GM12892 (cell line): ENCODE data around the gene KCNQ1OT1.

Source experiments
- POLR2AphosphoS5 ChIP-seq: IDR thresholded peaks from 2 replicates; pipeline ENCODE4 v1.6.1; 2011; ENCODE audit warnings: low read depth, low read length, control low read depth
- TAF1 ChIP-seq: IDR thresholded peaks from 2 replicates; pipeline ENCODE4 v1.6.1; 2011; ENCODE audit warnings: low read depth, mild to moderate bottlenecking, control low read depth, low read length, borderline replicate concordance

DNA sequence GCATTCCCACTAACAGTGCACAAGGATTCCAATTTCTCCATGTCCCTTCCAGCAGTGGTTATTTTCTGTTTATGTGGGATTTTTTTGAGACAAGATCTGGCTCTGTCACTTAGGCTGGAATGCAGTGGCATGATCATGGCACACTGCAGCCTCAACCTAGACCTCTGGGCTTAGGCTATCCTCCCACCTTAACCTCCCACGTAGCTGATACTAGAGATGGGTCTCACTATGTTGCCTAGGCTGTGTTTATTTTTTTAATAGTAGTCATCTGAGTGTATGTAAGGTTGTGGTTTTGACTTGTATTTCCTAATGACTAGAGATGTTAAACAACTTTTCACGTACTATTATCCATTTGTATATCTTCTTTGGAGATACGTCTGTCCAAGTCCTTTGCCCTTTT is 74.6 kb downstream of the KCNQ1OT1 start:
- TF ChIP-seq POLR2AphosphoS5: no peak
- TF ChIP-seq TAF1: no peak
